HG03571 (cell line): ENCODE measurements around the gene DNAJC10.
"Not testable (repeated sequence)": the region's sequence is repeated elsewhere in the genome, so short reads cannot be mapped to it uniquely, and the experiment has no call there.

Experiments
- ATAC-seq: cut with Tn5 transposase; IDR thresholded peaks from one replicate; pipeline ENCODE4 v1.9.1; 2021; ENCODE audit not compliant: unreplicated experiment

The DNAJC10 gene

GRCh38 chr2:182719116-182719515 is 3.1 kb downstream of the DNAJC10 start:
- not testable (repeated sequence) for ATAC-seq

GRCh38 chr2:182724656-182725055 is 8.6 kb downstream of the DNAJC10 start:
- ATAC-seq, result no peak

GRCh38 chr2:182726473-182726872 is 10.4 kb downstream of the DNAJC10 start:
- ATAC-seq, result no peak

GRCh38 chr2:182728014-182728413 is 12.0 kb downstream of the DNAJC10 start:
- ATAC-seq, result no peak

- ATAC-seq, result no peak
Observed at GRCh38 chr2:182729710-182730339, 13.8 kb downstream of the DNAJC10 start.

GRCh38 chr2:182730486-182730885 is 14.4 kb downstream of the DNAJC10 start:
- no peak for ATAC-seq

GRCh38 chr2:182732736-182733135 is 16.7 kb downstream of the DNAJC10 start:
- ATAC-seq, result no peak

- ATAC-seq, result no peak
Observed at GRCh38 chr2:182733572-182733971, 17.5 kb downstream of the DNAJC10 start.

GRCh38 chr2:182736856-182737255 is 20.8 kb downstream of the DNAJC10 start:
- not testable (repeated sequence) for ATAC-seq

- ATAC-seq, result no peak
Observed at GRCh38 chr2:182740701-182741100, 24.6 kb downstream of the DNAJC10 start.

GRCh38 chr2:182741620-182742019 is 25.6 kb downstream of the DNAJC10 start:
- ATAC-seq, result no peak

GRCh38 chr2:182744490-182744889 is 28.4 kb downstream of the DNAJC10 start:
- ATAC-seq, result no peak

GRCh38 chr2:182745061-182745460 is 29.0 kb downstream of the DNAJC10 start:
- ATAC-seq, result no peak

- ATAC-seq, result not testable (repeated sequence)
Observed at GRCh38 chr2:182745894-182746293, 29.8 kb downstream of the DNAJC10 start.

GRCh38 chr2:182754231-182754630 is 38.2 kb downstream of the DNAJC10 start:
- no peak for ATAC-seq

- ATAC-seq, result no peak
Observed at GRCh38 chr2:182758379-182758778, 42.3 kb downstream of the DNAJC10 start.

GRCh38 chr2:182761903-182762302 is 45.8 kb downstream of the DNAJC10 start:
- no peak for ATAC-seq

- no peak for ATAC-seq
Observed at GRCh38 chr2:182763311-182763912, 47.4 kb downstream of the DNAJC10 start.

- ATAC-seq, result no peak
Observed at GRCh38 chr2:182766626-182767025, 50.6 kb downstream of the DNAJC10 start.

- no peak for ATAC-seq
Observed at GRCh38 chr2:182767578-182767977, 51.5 kb downstream of the DNAJC10 start.

- not testable (repeated sequence) for ATAC-seq
Observed at GRCh38 chr2:182768950-182769349, 52.9 kb downstream of the DNAJC10 start.

- no peak for ATAC-seq
Observed at GRCh38 chr2:182779323-182779722, 63.3 kb downstream of the DNAJC10 start.

- not testable (repeated sequence) for ATAC-seq
Observed at GRCh38 chr2:182781099-182781498, 65.0 kb downstream of the DNAJC10 start.
